ENCODE results near the gene OCA2.

GRCh38 chr15:27764339-27764738, 334.8 kb downstream of the OCA2 start:
- TF ChIP-seq, protein P1, sequence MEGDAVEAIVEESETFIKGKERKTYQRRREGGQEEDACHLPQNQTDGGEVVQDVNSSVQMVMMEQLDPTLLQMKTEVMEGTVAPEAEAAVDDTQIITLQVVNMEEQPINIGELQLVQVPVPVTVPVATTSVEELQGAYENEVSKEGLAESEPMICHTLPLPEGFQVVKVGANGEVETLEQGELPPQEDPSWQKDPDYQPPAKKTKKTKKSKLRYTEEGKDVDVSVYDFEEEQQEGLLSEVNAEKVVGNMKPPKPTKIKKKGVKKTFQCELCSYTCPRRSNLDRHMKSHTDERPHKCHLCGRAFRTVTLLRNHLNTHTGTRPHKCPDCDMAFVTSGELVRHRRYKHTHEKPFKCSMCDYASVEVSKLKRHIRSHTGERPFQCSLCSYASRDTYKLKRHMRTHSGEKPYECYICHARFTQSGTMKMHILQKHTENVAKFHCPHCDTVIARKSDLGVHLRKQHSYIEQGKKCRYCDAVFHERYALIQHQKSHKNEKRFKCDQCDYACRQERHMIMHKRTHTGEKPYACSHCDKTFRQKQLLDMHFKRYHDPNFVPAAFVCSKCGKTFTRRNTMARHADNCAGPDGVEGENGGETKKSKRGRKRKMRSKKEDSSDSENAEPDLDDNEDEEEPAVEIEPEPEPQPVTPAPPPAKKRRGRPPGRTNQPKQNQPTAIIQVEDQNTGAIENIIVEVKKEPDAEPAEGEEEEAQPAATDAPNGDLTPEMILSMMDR (conservative IDR thresholded peaks at IDR 0.05; ENCODE audit: low read length), result no peak
- TF ChIP-seq EZH2phosphoT487 (IDR thresholded peaks at IDR 0.05; ENCODE audit: borderline replicate concordance), result no peak

Data from Loucy (cell line).